DOHH2 (cell line): ENCODE measurements around the gene DENND1A.

Experiments used
- CTCF ChIP-seq: fragments of 200-600 bp; sonication (generic); IDR thresholded peaks from one replicate; pipeline ENCODE4 v1.5.1; 2014; ENCODE audit warnings: antibody characterized with exemption, mild to moderate bottlenecking, low read depth, low read length; ENCODE audit not compliant: poor library complexity, severe bottlenecking
- EZH2phosphoT487 ChIP-seq: fragments of 200-600 bp; sonication (generic); IDR thresholded peaks from 2 replicates; pipeline ENCODE4 v1.6.1; 2017; ENCODE audit warnings: borderline replicate concordance, mild to moderate bottlenecking, antibody characterized with exemption, low read length, moderate library complexity, mixed read lengths

GRCh38 chr9:123656565-123656964 is 273.4 kb downstream of the DENND1A start:
- TF ChIP-seq CTCF (no peak), EZH2phosphoT487 (no peak)
